ENCODE measurements around the gene ISL1. TPM values are rescaled to one million over a fixed set of nuclear protein-coding genes. Genes with fewer than 3 reads are reported as not detected.

The ISL1 gene
- total RNA-seq, result not detected
- polyA plus RNA-seq, result not detected

GRCh38 chr5:51383131-51384121 lies at the start of gene ISL1:
Gene ISL1, plus strand, starts transcription at chr5:51383448. Its CDS starts 224 bp downstream, at chr5:51383672.
- H3K36me3 ChIP-seq (ENCODE audit: control insufficient read depth in 4 of 4, insufficient read depth in 3 of 4, low read depth in 1 of 4, low read length in 3 of 4), result no peaks in the 10 kb centered on the region
- peaks cover 0 to 3% (median 0%) of the 10 kb centered on the region in 4 donors for H3K9me3 ChIP-seq (ENCODE audit: control insufficient read depth in 4 of 4, low read length in 3 of 4)
- no peak within 1 kb of the TSS for H3K27ac ChIP-seq (ENCODE audit: low read depth in 1 of 2, low read length in 2 of 2)
- no peak within 1 kb of the TSS for H3K9ac ChIP-seq (ENCODE audit: low read depth in 1 of 2, low read length in 2 of 2)
- peaks cover 6 to 20% (median 16%) of the 10 kb centered on the region in 4 donors for H3K27me3 ChIP-seq (ENCODE audit: control insufficient read depth in 4 of 4, insufficient read depth in 4 of 4, low read length in 3 of 4)
- DNase-seq (ENCODE audit: low spot score), result no peak
- peak within 1 kb of the TSS in 2 of 3 donors; percentile 19 to 28 for H3K4me3 ChIP-seq (ENCODE audit: low read depth in 1 of 3, low read length in 3 of 3)
- WGBS, result 2% methylated on average over 57 of the region's 57 CpGs
- peaks cover 0 to 33% (median 28%) of the 10 kb centered on the region in 4 donors for H3K4me1 ChIP-seq (ENCODE audit: control insufficient read depth in 4 of 4, insufficient read depth in 4 of 4, low read length in 3 of 4)
- TF ChIP-seq TAF1 (conservative IDR thresholded peaks at IDR 0.05), result no peak
- no peak for TF ChIP-seq HNF4A (conservative IDR thresholded peaks at IDR 0.05)
- TF ChIP-seq CTCF (IDR thresholded peaks at IDR 0.05; ENCODE audit: low read depth, low read length, missing input control), result no peak
- no peak for TF ChIP-seq EGR1 (IDR thresholded peaks at IDR 0.05; ENCODE audit: low read depth in 2 of 2)
- no peak for TF ChIP-seq YY1 (IDR thresholded peaks at IDR 0.05)
- no peak for TF ChIP-seq NR2F2 (IDR thresholded peaks at IDR 0.05)
- no peak for TF ChIP-seq JUND (IDR thresholded peaks at IDR 0.05)

- Histone ChIP-seq H3K9me3 (ENCODE audit: control insufficient read depth in 4 of 4, low read length in 3 of 4) (no peaks in the 10 kb centered on the region), H3K4me1 (ENCODE audit: control insufficient read depth in 4 of 4, insufficient read depth in 4 of 4, low read length in 3 of 4) (no peaks in the 10 kb centered on the region), H3K27ac (ENCODE audit: low read depth in 1 of 2, low read length in 2 of 2) (no peak overlapping the region), H3K36me3 (ENCODE audit: control insufficient read depth in 4 of 4, insufficient read depth in 3 of 4, low read depth in 1 of 4, low read length in 3 of 4) (no peaks in the 10 kb centered on the region), H3K4me3 (ENCODE audit: low read depth in 1 of 3, low read length in 3 of 3) (no peak overlapping the region), H3K9ac (ENCODE audit: low read depth in 1 of 2, low read length in 2 of 2) (no peak overlapping the region), H3K27me3 (ENCODE audit: control insufficient read depth in 4 of 4, insufficient read depth in 4 of 4, low read length in 3 of 4) (peaks cover 0 to 2% (median 0%) of the 10 kb centered on the region in 4 donors)
- WGBS, result 85% methylated on average over 2 of the region's 2 CpGs
- DNase-seq (ENCODE audit: low spot score), result no peak
- TF ChIP-seq GABPA (IDR thresholded peaks at IDR 0.05 in 1 of 2, conservative IDR thresholded peaks at IDR 0.05 in 1 of 2) (no peak), SP1 (IDR thresholded peaks at IDR 0.05) (no peak), EGR1 (IDR thresholded peaks at IDR 0.05; ENCODE audit: low read depth in 2 of 2) (no peak), CTCF (IDR thresholded peaks at IDR 0.05; ENCODE audit: low read depth, low read length, missing input control) (no peak)
Measured at GRCh38 chr5:51336878-51337277, 46.4 kb upstream of the ISL1 start.

- Histone ChIP-seq H3K27me3 (ENCODE audit: control insufficient read depth in 4 of 4, insufficient read depth in 4 of 4, low read length in 3 of 4) (peaks cover 0 to 12% (median 0%) of the 10 kb centered on the region in 4 donors), H3K9me3 (ENCODE audit: control insufficient read depth in 4 of 4, low read length in 3 of 4) (peaks cover 0 to 3% (median 2%) of the 10 kb centered on the region in 4 donors), H3K27ac (ENCODE audit: low read depth in 1 of 2, low read length in 2 of 2) (no peak overlapping the region), H3K36me3 (ENCODE audit: control insufficient read depth in 4 of 4, insufficient read depth in 3 of 4, low read depth in 1 of 4, low read length in 3 of 4) (no peaks in the 10 kb centered on the region), H3K4me3 (ENCODE audit: low read depth in 1 of 3, low read length in 3 of 3) (no peak overlapping the region), H3K4me1 (ENCODE audit: control insufficient read depth in 4 of 4, insufficient read depth in 4 of 4, low read length in 3 of 4) (no peaks in the 10 kb centered on the region), H3K9ac (ENCODE audit: low read depth in 1 of 2, low read length in 2 of 2) (no peak overlapping the region)
- TF ChIP-seq JUND (IDR thresholded peaks at IDR 0.05), result no peak
- no peak for TF ChIP-seq CTCF (IDR thresholded peaks at IDR 0.05; ENCODE audit: low read depth, low read length, missing input control)
- no peak for TF ChIP-seq EGR1 (IDR thresholded peaks at IDR 0.05; ENCODE audit: low read depth in 2 of 2)
- TF ChIP-seq GABPA (IDR thresholded peaks at IDR 0.05 in 1 of 2, conservative IDR thresholded peaks at IDR 0.05 in 1 of 2), result no peak
- TF ChIP-seq MAX (IDR thresholded peaks at IDR 0.05), result no peak
- no peak for TF ChIP-seq NR2F2 (IDR thresholded peaks at IDR 0.05)
- no peak for TF ChIP-seq ZBTB33 (IDR thresholded peaks at IDR 0.05)
- no peak for TF ChIP-seq ATF3 (IDR thresholded peaks at IDR 0.05)
- TF ChIP-seq YY1 (IDR thresholded peaks at IDR 0.05), result no peak
- no peak for DNase-seq (ENCODE audit: low spot score)
- 75% methylated on average over 2 of the region's 2 CpGs for WGBS
Measured at GRCh38 chr5:51345106-51345505, 38.1 kb upstream of the ISL1 start.
